Measurements from ENCODE around the gene TGFBR1. TPM values are rescaled to one million over a fixed set of nuclear protein-coding genes. Genes with fewer than 3 reads are reported as not detected.

The TGFBR1 gene
- total and polyA plus RNA-seq, 7 experiments from 2014 or later = 18.3 to 95.5 (median 27.8) TPM

DNA sequence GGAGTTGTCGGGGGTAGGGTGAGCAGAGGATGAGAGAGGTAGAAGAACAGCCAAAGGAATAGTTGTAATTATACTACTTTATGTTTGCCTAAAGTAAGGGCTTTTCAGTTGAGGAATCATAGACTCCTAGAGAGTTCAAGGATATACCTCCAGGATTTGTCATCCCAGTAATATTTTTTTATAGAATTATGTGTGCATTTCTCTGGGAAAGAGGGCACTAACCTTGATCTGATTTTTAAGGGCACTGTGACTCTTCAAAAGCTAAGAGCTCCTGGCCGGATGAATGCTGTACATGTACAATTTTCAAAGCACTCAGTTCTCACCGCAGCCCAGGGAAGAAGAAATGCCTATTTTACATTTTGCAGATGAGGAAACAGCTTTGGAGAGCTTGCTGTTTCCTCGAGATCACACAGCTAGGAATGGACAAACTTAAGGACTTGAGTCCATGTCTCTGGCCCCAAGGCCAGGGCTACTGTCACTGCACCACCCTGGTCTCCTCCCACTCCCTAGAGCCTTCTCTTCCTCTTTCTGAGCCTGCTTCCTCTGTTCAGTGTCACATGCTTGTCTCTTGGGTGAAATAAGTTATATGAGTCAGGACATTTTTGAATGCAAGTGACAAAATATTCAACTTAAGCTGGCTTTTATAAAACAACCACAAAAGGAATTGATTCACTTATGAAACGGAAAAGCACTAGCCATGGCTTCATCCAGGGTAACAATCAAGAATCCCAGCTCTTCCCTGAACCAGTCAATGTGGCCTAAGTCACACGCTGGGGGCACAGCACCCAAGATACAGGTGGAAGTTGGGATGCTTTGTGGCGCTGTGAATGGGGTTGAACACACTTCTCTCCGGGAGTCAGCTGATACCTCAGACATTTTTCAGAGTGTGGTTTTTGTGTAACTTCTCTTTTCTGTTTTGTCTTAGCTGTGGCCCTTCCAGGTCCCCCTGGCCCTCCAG is 45.7 kb upstream of the TGFBR1 start:
- Histone ChIP-seq H3K4me3 (ENCODE audit: low read length) (peak overlapping the region; percentile 56), H3K27ac (ENCODE audit: low read depth, low read length) (peak overlapping the region; percentile 1), H3K4me1 (ENCODE audit: control insufficient read depth in 2 of 2, insufficient read depth in 2 of 2, low read length in 2 of 2) (peaks cover 56 to 68% of the 10 kb centered on the region in 2 donors), H3K36me3 (ENCODE audit: control insufficient read depth in 2 of 3, insufficient read depth in 3 of 3, low read length in 3 of 3) (no peaks in the 10 kb centered on the region), H3K9me3 (ENCODE audit: control insufficient read depth in 2 of 3, low read length in 3 of 3) (no peaks in the 10 kb centered on the region), H3K27me3 (ENCODE audit: control insufficient read depth in 2 of 2, insufficient read depth in 2 of 2, low read length in 2 of 2) (no peaks in the 10 kb centered on the region)
- DNase-seq = peak in 7 of 9 donors; percentile 15 to 48 (median 39)
- peaks cover 0 to 40% (median 0%) of the 10 kb centered on the region in 5 donors for H3K36me3 Mint-ChIP-seq
- H3K4me3 Mint-ChIP-seq = peak overlapping the region; percentile 79 to 92 (median 89)
- H3K27me3 Mint-ChIP-seq = peaks cover 0 to 8% (median 0%) of the 10 kb centered on the region in 5 donors
- ATAC-seq = peak; percentile 84
- POLR2A ChIA-PET = interaction anchor here (0.9 to 3.7 kb wide), 14 partner anchors 10 to 76 kb away, joined by 3 to 21 read pairs (median 5); partner anchors contain the start of gene TGFBR1
- peaks cover 70 to 90% (median 77%) of the 10 kb centered on the region in 7 donors for H3K4me1 Mint-ChIP-seq
- H3K27ac Mint-ChIP-seq = peak overlapping the region in 8 of 9 donors; percentile 10 to 95 (median 82)
- CTCF ChIA-PET = interaction anchor here (1.8 to 2.5 kb wide), 4 partner anchors 9 to 77 kb away, joined by 4 to 8 read pairs (median 5); no protein-coding TSS in a partner anchor
- H3K9me3 Mint-ChIP-seq = peaks cover 0 to 10% (median 0%) of the 10 kb centered on the region in 11 donors
- intact Hi-C loops (cut with micrococcal nuclease) = loop anchor here (1.0 to 10.0 kb wide), 14 partner anchors 10 to 763 kb away; partner anchors contain the start of genes ANKS6 (in 1 of the 2) and NR4A3 (in 1 of the 2)

DNA sequence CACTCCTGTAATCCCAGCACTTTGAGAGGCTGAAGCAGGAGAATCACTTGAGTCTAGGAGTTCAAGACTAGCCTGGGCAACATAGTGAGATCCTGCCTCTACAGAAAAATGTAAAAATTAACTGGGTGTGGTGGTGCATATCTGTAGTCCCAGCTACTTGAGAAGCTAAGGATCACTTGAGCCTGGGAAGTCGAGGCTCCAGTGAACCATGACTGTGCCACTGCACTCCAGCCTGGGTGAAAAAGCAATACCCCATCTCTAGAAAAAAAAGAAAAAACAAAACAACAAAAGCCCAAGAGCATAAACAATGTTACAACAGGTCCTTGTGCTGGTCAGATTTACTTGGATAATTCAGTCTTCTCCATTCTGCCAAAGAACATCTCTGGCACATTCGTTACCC is 44.3 kb upstream of the TGFBR1 start:
- H3K27me3 Mint-ChIP-seq = peaks cover 0 to 8% (median 0%) of the 10 kb centered on the region in 5 donors
- peaks cover 61 to 90% (median 79%) of the 10 kb centered on the region in 7 donors for H3K4me1 Mint-ChIP-seq
- H3K4me3 Mint-ChIP-seq = peak overlapping the region in 2 of 10 donors; percentile 10 to 27
- H3K36me3 Mint-ChIP-seq = peaks cover 0 to 43% (median 0%) of the 10 kb centered on the region in 5 donors
- no peak overlapping the region for H3K4me3 ChIP-seq (ENCODE audit: low read length)
- no peaks in the 10 kb centered on the region for H3K9me3 ChIP-seq (ENCODE audit: control insufficient read depth in 2 of 3, low read length in 3 of 3)
- H3K27me3 ChIP-seq (ENCODE audit: control insufficient read depth in 2 of 2, insufficient read depth in 2 of 2, low read length in 2 of 2) = no peaks in the 10 kb centered on the region
- peak overlapping the region in 1 of 9 donors; percentile 46 for H3K27ac Mint-ChIP-seq
- ATAC-seq (no peak), DNase-seq (no peak)
- ChIA-PET CTCF (interaction anchor here (2.2 kb wide), 1 partner anchor 75 kb away, joined by 8 read pairs; no protein-coding TSS in a partner anchor), POLR2A (interaction anchor here (1.2 to 3.7 kb wide), 3 partner anchors 14 to 43 kb away, joined by 3 to 21 read pairs (median 17); partner anchors contain the start of gene TGFBR1)
- intact Hi-C loops (cut with micrococcal nuclease) = no loop called here
- peaks cover 0 to 10% (median 0%) of the 10 kb centered on the region in 11 donors for H3K9me3 Mint-ChIP-seq
- no peaks in the 10 kb centered on the region for H3K36me3 ChIP-seq (ENCODE audit: control insufficient read depth in 2 of 3, insufficient read depth in 3 of 3, low read length in 3 of 3)
- H3K4me1 ChIP-seq (ENCODE audit: control insufficient read depth in 2 of 2, insufficient read depth in 2 of 2, low read length in 2 of 2) = peaks cover 51 to 55% of the 10 kb centered on the region in 2 donors
- no peak overlapping the region for H3K27ac ChIP-seq (ENCODE audit: low read depth, low read length)

DNA sequence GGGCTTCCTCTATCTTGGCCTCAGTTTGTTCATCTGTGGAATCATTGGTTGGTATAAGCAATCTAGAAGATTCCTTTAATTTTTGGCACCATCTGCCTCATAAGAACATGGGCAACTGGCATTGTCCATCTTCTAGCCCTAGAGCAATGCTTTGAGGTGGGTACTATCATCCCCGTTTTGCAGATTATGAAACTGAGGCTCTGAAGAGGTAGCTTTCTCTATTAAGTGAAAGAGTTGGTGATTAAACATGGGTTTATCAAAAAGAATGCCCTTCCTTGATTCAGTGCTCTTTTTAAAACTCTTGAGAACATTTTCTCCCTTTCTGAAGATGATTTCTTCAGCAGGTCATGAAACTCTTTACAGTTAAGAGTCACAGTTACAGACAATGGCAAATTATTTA is 42.4 kb upstream of the TGFBR1 start:
- no peak overlapping the region for H3K4me3 Mint-ChIP-seq
- POLR2A ChIA-PET = interaction anchor here (1.4 to 1.5 kb wide), 2 partner anchors 45 to 59 kb away, joined by 4 read pairs; no protein-coding TSS in a partner anchor
- intact Hi-C loops (cut with micrococcal nuclease) = no loop called here

DNA sequence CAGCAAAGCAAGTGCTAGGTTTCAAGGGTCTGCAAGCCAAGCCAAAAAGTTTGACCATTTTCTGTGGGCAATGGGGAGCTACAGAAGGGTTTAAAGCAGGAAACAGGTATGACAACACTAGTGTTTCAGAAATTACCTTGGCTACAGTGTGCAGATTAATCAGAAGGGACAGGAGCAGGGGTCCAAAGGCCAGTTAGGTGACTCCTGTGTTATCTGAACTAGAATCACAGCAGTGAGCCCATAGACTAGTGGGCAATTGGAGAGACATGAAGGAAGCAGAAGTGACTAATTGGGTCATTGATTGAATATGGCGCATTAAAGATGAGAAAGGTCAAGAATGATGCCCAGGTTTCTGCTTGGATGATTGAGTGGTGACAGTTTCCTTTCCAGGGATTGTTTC is 41.4 kb upstream of the TGFBR1 start:
- ChIA-PET POLR2A (interaction anchor here (0.6 to 1.5 kb wide), 4 partner anchors 13 to 58 kb away, joined by 3 to 4 read pairs (median 4); no protein-coding TSS in a partner anchor), CTCF (no interaction called here)
- no peak overlapping the region for H3K4me3 Mint-ChIP-seq
- H3K27me3 ChIP-seq (ENCODE audit: control insufficient read depth in 2 of 2, insufficient read depth in 2 of 2, low read length in 2 of 2) = no peaks in the 10 kb centered on the region
- H3K9me3 ChIP-seq (ENCODE audit: control insufficient read depth in 2 of 3, low read length in 3 of 3) = no peaks in the 10 kb centered on the region
- DNase-seq (no peak), ATAC-seq (no peak)
- H3K36me3 Mint-ChIP-seq = peaks cover 0 to 39% (median 0%) of the 10 kb centered on the region in 5 donors
- no peak overlapping the region for H3K27ac Mint-ChIP-seq
- H3K9me3 Mint-ChIP-seq = peaks cover 0 to 6% (median 0%) of the 10 kb centered on the region in 11 donors
- peaks cover 41 to 86% (median 65%) of the 10 kb centered on the region in 7 donors for H3K4me1 Mint-ChIP-seq
- H3K27ac ChIP-seq (ENCODE audit: low read depth, low read length) = no peak overlapping the region
- peaks cover 0 to 8% (median 0%) of the 10 kb centered on the region in 5 donors for H3K27me3 Mint-ChIP-seq
- intact Hi-C loops (cut with micrococcal nuclease) = no loop called here
- peaks cover 25 to 31% of the 10 kb centered on the region in 2 donors for H3K4me1 ChIP-seq (ENCODE audit: control insufficient read depth in 2 of 2, insufficient read depth in 2 of 2, low read length in 2 of 2)
- H3K36me3 ChIP-seq (ENCODE audit: control insufficient read depth in 2 of 3, insufficient read depth in 3 of 3, low read length in 3 of 3) = no peaks in the 10 kb centered on the region
- H3K4me3 ChIP-seq (ENCODE audit: low read length) = no peak overlapping the region

More for the DNA sequence above, 42.4 kb upstream of the TGFBR1 start:
- no peak overlapping the region for H3K27ac Mint-ChIP-seq
- ATAC-seq (no peak), DNase-seq (no peak)
- Histone ChIP-seq H3K4me1 (ENCODE audit: control insufficient read depth in 2 of 2, insufficient read depth in 2 of 2, low read length in 2 of 2) (peaks cover 32 to 37% of the 10 kb centered on the region in 2 donors), H3K4me3 (ENCODE audit: low read length) (no peak overlapping the region), H3K9me3 (ENCODE audit: control insufficient read depth in 2 of 3, low read length in 3 of 3) (no peaks in the 10 kb centered on the region), H3K27me3 (ENCODE audit: control insufficient read depth in 2 of 2, insufficient read depth in 2 of 2, low read length in 2 of 2) (no peaks in the 10 kb centered on the region), H3K27ac (ENCODE audit: low read depth, low read length) (no peak overlapping the region), H3K36me3 (ENCODE audit: control insufficient read depth in 2 of 3, insufficient read depth in 3 of 3, low read length in 3 of 3) (no peaks in the 10 kb centered on the region)
- CTCF ChIA-PET = interaction anchor here (0.8 kb wide), 1 partner anchor 36 kb away, joined by 3 read pairs; no protein-coding TSS in a partner anchor
- peaks cover 0 to 8% (median 0%) of the 10 kb centered on the region in 5 donors for H3K27me3 Mint-ChIP-seq
- peaks cover 0 to 6% (median 0%) of the 10 kb centered on the region in 11 donors for H3K9me3 Mint-ChIP-seq
- peaks cover 47 to 87% (median 66%) of the 10 kb centered on the region in 7 donors for H3K4me1 Mint-ChIP-seq
- peaks cover 0 to 34% (median 0%) of the 10 kb centered on the region in 5 donors for H3K36me3 Mint-ChIP-seq

DNA sequence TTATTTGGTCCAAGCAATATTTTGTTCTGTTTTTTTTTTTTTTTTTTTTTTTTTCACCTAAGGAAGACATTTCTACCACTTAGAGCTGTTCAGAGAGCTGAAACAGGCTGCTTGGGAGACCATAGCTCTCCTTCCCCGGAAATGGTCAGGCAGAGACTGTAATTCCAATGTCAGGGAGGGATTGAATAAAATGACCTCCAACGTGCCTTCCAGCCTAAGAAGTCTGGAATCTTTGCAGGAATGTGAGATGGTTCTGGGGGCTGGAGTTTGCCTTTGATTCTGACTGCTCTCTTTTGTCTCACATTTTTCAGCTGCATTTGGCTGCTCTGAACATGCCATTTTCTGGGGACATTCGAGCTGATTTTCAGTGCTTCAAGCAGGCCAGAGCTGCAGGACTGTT is 38.3 kb upstream of the TGFBR1 start:
- peaks cover 0 to 42% (median 0%) of the 10 kb centered on the region in 5 donors for H3K36me3 Mint-ChIP-seq
- POLR2A ChIA-PET = interaction anchor here (1.0 to 1.5 kb wide), 4 partner anchors 9 to 74 kb away, joined by 3 to 9 read pairs (median 6); no protein-coding TSS in a partner anchor
- DNase-seq = no peak
- no peak overlapping the region for H3K27ac ChIP-seq (ENCODE audit: low read depth, low read length)
- intact Hi-C loops (cut with micrococcal nuclease) = no loop called here
- H3K9me3 ChIP-seq (ENCODE audit: control insufficient read depth in 2 of 3, low read length in 3 of 3) = no peaks in the 10 kb centered on the region
- no peak overlapping the region for H3K4me3 ChIP-seq (ENCODE audit: low read length)
- H3K4me1 Mint-ChIP-seq = peaks cover 31 to 91% (median 70%) of the 10 kb centered on the region in 7 donors
- no peak overlapping the region for H3K4me3 Mint-ChIP-seq
- H3K27me3 Mint-ChIP-seq = peaks cover 0 to 8% (median 0%) of the 10 kb centered on the region in 5 donors
- CTCF ChIA-PET = interaction anchor here (0.6 kb wide), 1 partner anchor 28 kb away, joined by 4 read pairs; no protein-coding TSS in a partner anchor
- no peaks in the 10 kb centered on the region for H3K36me3 ChIP-seq (ENCODE audit: control insufficient read depth in 2 of 3, insufficient read depth in 3 of 3, low read length in 3 of 3)
- H3K9me3 Mint-ChIP-seq = peaks cover 0 to 8% (median 0%) of the 10 kb centered on the region in 11 donors
- no peak for ATAC-seq
- H3K27me3 ChIP-seq (ENCODE audit: control insufficient read depth in 2 of 2, insufficient read depth in 2 of 2, low read length in 2 of 2) = no peaks in the 10 kb centered on the region
- H3K4me1 ChIP-seq (ENCODE audit: control insufficient read depth in 2 of 2, insufficient read depth in 2 of 2, low read length in 2 of 2) = peaks cover 13 to 36% of the 10 kb centered on the region in 2 donors
- H3K27ac Mint-ChIP-seq = no peak overlapping the region

DNA sequence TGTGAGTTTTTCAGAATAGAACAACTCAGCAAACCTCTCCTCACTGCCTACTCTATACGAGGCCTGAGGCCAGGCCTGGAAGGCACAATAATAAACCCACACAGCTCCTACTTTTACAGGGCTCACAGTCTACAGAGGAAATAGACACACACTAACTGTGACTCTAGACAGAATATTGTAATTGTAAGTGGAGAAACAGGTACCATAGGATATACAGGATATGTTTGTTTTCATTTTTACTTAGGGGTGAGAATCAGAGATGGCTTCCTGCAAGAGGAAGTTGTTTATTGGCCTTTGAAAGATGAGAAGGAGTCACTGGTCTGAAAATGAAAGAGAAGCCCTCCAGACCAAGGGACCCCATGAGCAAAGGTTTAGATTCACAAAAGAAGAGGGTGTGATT is 35.8 kb upstream of the TGFBR1 start:
- Histone ChIP-seq H3K36me3 (ENCODE audit: control insufficient read depth in 2 of 3, insufficient read depth in 3 of 3, low read length in 3 of 3) (no peaks in the 10 kb centered on the region), H3K4me3 (ENCODE audit: low read length) (no peak overlapping the region), H3K27ac (ENCODE audit: low read depth, low read length) (no peak overlapping the region), H3K4me1 (ENCODE audit: control insufficient read depth in 2 of 2, insufficient read depth in 2 of 2, low read length in 2 of 2) (peaks cover 13 to 27% of the 10 kb centered on the region in 2 donors), H3K9me3 (ENCODE audit: control insufficient read depth in 2 of 3, low read length in 3 of 3) (no peaks in the 10 kb centered on the region), H3K27me3 (ENCODE audit: control insufficient read depth in 2 of 2, insufficient read depth in 2 of 2, low read length in 2 of 2) (no peaks in the 10 kb centered on the region)
- ChIA-PET CTCF (interaction anchor here (0.7 kb wide), 2 partner anchors 19 to 92 kb away, joined by 3 read pairs; no protein-coding TSS in a partner anchor), POLR2A (interaction anchor here (1.0 to 1.6 kb wide), 3 partner anchors 8 to 14 kb away, joined by 3 to 8 read pairs (median 3); no protein-coding TSS in a partner anchor)
- no peak for DNase-seq
- intact Hi-C loops (cut with micrococcal nuclease) = loop anchor here in 1 of 2 donors (1.0 to 2.0 kb wide), 2 partner anchors 10 to 16 kb away; no protein-coding TSS in a partner anchor
- Mint-ChIP-seq H3K27me3 (no peaks in the 10 kb centered on the region), H3K27ac (peak overlapping the region; percentile 53 to 91 (median 82)), H3K36me3 (peaks cover 0 to 32% (median 0%) of the 10 kb centered on the region in 5 donors), H3K4me1 (peaks cover 23 to 83% (median 65%) of the 10 kb centered on the region in 7 donors), H3K4me3 (peak overlapping the region in 8 of 10 donors; percentile 34 to 59 (median 48)), H3K9me3 (peaks cover 0 to 6% (median 0%) of the 10 kb centered on the region in 11 donors)
- no peak for ATAC-seq

Measured in naive thymus-derived CD4-positive, alpha-beta T cell (primary cell).